Measurements from ENCODE around the gene MTM1.
A peak's percentile ranks its signal among the peaks of the same experiment; 100 is the strongest.

GRCh38 chrX:150616179-150616862 lies 47.9 kb downstream of the MTM1 start:
- TF ChIP-seq FOS (IDR thresholded peaks at IDR 0.05; ENCODE audit: extremely low read depth, insufficient read length) (no peak), SNIP1 (IDR thresholded peaks at IDR 0.05; ENCODE audit: low read depth) (no peak), TAF1 (IDR thresholded peaks at IDR 0.05; ENCODE audit: control insufficient read depth, extremely low read depth, insufficient read depth, low read length, severe bottlenecking) (no peak), CREB1 (IDR thresholded peaks at IDR 0.05) (no peak), CREB1 (CRISPR knock-in tag; IDR thresholded peaks at IDR 0.05) (no peak), KLF10 (CRISPR knock-in tag; IDR thresholded peaks at IDR 0.05) (no peak), KDM1A (IDR thresholded peaks at IDR 0.05) (no peak), ZSCAN29 (IDR thresholded peaks at IDR 0.05) (no peak), RAD51 (IDR thresholded peaks at IDR 0.05; ENCODE audit: borderline replicate concordance, low read depth) (no peak), ZNF408 (CRISPR knock-in tag; IDR thresholded peaks at IDR 0.05; ENCODE audit: low read depth) (no peak), JUNB (CRISPR knock-in tag; conservative IDR thresholded peaks at IDR 0.05) (no peak)
- TF ChIP-seq, protein P1, sequence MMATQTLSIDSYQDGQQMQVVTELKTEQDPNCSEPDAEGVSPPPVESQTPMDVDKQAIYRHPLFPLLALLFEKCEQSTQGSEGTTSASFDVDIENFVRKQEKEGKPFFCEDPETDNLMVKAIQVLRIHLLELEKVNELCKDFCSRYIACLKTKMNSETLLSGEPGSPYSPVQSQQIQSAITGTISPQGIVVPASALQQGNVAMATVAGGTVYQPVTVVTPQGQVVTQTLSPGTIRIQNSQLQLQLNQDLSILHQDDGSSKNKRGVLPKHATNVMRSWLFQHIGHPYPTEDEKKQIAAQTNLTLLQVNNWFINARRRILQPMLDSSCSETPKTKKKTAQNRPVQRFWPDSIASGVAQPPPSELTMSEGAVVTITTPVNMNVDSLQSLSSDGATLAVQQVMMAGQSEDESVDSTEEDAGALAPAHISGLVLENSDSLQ (IDR thresholded peaks at IDR 0.05), result peak; percentile 17; the same call in 1 of the 2 replicates
- TF ChIP-seq, protein P2, sequence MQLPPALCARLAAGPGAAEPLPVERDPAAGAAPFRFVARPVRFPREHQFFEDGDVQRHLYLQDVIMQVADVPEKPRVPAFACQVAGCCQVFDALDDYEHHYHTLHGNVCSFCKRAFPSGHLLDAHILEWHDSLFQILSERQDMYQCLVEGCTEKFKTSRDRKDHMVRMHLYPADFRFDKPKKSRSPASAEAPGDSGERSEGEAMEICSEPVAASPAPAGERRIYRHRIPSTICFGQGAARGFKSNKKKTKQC (CRISPR knock-in tag; IDR thresholded peaks at IDR 0.05), result no peak
- TF ChIP-seq, protein P3, sequence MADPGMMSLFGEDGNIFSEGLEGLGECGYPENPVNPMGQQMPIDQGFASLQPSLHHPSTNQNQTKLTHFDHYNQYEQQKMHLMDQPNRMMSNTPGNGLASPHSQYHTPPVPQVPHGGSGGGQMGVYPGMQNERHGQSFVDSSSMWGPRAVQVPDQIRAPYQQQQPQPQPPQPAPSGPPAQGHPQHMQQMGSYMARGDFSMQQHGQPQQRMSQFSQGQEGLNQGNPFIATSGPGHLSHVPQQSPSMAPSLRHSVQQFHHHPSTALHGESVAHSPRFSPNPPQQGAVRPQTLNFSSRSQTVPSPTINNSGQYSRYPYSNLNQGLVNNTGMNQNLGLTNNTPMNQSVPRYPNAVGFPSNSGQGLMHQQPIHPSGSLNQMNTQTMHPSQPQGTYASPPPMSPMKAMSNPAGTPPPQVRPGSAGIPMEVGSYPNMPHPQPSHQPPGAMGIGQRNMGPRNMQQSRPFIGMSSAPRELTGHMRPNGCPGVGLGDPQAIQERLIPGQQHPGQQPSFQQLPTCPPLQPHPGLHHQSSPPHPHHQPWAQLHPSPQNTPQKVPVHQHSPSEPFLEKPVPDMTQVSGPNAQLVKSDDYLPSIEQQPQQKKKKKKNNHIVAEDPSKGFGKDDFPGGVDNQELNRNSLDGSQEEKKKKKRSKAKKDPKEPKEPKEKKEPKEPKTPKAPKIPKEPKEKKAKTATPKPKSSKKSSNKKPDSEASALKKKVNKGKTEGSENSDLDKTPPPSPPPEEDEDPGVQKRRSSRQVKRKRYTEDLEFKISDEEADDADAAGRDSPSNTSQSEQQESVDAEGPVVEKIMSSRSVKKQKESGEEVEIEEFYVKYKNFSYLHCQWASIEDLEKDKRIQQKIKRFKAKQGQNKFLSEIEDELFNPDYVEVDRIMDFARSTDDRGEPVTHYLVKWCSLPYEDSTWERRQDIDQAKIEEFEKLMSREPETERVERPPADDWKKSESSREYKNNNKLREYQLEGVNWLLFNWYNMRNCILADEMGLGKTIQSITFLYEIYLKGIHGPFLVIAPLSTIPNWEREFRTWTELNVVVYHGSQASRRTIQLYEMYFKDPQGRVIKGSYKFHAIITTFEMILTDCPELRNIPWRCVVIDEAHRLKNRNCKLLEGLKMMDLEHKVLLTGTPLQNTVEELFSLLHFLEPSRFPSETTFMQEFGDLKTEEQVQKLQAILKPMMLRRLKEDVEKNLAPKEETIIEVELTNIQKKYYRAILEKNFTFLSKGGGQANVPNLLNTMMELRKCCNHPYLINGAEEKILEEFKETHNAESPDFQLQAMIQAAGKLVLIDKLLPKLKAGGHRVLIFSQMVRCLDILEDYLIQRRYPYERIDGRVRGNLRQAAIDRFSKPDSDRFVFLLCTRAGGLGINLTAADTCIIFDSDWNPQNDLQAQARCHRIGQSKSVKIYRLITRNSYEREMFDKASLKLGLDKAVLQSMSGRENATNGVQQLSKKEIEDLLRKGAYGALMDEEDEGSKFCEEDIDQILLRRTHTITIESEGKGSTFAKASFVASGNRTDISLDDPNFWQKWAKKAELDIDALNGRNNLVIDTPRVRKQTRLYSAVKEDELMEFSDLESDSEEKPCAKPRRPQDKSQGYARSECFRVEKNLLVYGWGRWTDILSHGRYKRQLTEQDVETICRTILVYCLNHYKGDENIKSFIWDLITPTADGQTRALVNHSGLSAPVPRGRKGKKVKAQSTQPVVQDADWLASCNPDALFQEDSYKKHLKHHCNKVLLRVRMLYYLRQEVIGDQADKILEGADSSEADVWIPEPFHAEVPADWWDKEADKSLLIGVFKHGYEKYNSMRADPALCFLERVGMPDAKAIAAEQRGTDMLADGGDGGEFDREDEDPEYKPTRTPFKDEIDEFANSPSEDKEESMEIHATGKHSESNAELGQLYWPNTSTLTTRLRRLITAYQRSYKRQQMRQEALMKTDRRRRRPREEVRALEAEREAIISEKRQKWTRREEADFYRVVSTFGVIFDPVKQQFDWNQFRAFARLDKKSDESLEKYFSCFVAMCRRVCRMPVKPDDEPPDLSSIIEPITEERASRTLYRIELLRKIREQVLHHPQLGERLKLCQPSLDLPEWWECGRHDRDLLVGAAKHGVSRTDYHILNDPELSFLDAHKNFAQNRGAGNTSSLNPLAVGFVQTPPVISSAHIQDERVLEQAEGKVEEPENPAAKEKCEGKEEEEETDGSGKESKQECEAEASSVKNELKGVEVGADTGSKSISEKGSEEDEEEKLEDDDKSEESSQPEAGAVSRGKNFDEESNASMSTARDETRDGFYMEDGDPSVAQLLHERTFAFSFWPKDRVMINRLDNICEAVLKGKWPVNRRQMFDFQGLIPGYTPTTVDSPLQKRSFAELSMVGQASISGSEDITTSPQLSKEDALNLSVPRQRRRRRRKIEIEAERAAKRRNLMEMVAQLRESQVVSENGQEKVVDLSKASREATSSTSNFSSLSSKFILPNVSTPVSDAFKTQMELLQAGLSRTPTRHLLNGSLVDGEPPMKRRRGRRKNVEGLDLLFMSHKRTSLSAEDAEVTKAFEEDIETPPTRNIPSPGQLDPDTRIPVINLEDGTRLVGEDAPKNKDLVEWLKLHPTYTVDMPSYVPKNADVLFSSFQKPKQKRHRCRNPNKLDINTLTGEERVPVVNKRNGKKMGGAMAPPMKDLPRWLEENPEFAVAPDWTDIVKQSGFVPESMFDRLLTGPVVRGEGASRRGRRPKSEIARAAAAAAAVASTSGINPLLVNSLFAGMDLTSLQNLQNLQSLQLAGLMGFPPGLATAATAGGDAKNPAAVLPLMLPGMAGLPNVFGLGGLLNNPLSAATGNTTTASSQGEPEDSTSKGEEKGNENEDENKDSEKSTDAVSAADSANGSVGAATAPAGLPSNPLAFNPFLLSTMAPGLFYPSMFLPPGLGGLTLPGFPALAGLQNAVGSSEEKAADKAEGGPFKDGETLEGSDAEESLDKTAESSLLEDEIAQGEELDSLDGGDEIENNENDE (IDR thresholded peaks at IDR 0.05; ENCODE audit: low read depth, low read length), result no peak
